NT2/D1 (cell line): Measurements from ENCODE around the gene GNA15.

Experiments used
- SUZ12 ChIP-seq: IDR thresholded peaks from 2 replicates; pipeline ENCODE4 v1.6.1; 2011; ENCODE audit not compliant: insufficient read length, insufficient read depth; ENCODE audit errors: extremely low read depth
- YY1 ChIP-seq: IDR thresholded peaks from 2 replicates; pipeline ENCODE4 v1.6.1; 2011; ENCODE audit not compliant: insufficient read length, insufficient read depth
- ZNF274 ChIP-seq: IDR thresholded peaks from 2 replicates; pipeline ENCODE4 v1.6.1; 2011; ENCODE audit warnings: mild to moderate bottlenecking, low read depth, low read length

DNA sequence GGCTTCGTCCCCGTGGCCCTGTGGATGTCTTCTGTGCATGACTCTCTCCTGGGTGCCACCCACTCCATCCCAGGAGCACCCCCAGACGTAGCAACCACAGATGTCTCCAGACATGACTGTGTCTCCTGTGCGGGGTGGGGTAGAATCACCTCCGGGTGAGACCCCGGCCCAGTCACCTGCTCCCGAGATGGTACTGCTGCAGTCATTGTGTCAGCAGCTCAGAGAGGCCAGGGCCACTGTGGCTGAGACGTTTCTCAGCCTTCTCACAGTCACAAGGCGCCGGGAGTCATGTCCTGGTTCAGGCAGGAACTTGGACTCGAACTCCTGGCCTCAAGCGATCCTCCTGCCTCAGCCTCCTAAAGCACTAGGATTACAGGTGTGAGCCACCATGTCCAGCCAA is 66.5 kb downstream of the GNA15 start:
- TF ChIP-seq YY1, result no peak
- TF ChIP-seq ZNF274, result no peak
- TF ChIP-seq SUZ12, result no peak
